IPS-18a (cell line): Measurements from ENCODE around the gene CFAP99.

Experiments used
- H3K27ac ChIP-seq: one replicate; pipeline ENCODE4 v1.5.1; 2013; ENCODE audit warnings: low read length
- H3K27me3 ChIP-seq: one replicate; pipeline ENCODE4 v1.6.1; 2013; ENCODE audit warnings: mild to moderate bottlenecking, low read length; ENCODE audit not compliant: control insufficient read depth, insufficient read depth
- H3K36me3 ChIP-seq: one replicate; pipeline ENCODE4 v1.6.1; 2013; ENCODE audit warnings: low read depth, low read length; ENCODE audit not compliant: control insufficient read depth
- H3K4me1 ChIP-seq: one replicate; pipeline ENCODE4 v1.6.1; 2013; ENCODE audit warnings: low read depth, low read length; ENCODE audit not compliant: control insufficient read depth
- H3K4me3 ChIP-seq: one replicate; pipeline ENCODE4 v1.5.1; 2013; ENCODE audit warnings: low read length
- H3K9ac ChIP-seq: one replicate; pipeline ENCODE4 v1.6.1; 2013; ENCODE audit warnings: mild to moderate bottlenecking, low read length, moderate library complexity
- H3K9me3 ChIP-seq: one replicate; pipeline ENCODE4 v1.6.1; 2013; ENCODE audit warnings: low read depth, low read length; ENCODE audit not compliant: control insufficient read depth

The CFAP99 gene

GRCh38 chr4:2470791-2471190, 52.0 kb downstream of the CFAP99 start:
- Histone ChIP-seq H3K27ac (no peak overlapping the region), H3K27me3 (no peaks in the 10 kb centered on the region), H3K4me3 (peak overlapping the region; percentile 95), H3K9ac (peak overlapping the region; percentile 90), H3K4me1 (peaks cover 9% of the 10 kb centered on the region), H3K9me3 (no peaks in the 10 kb centered on the region), H3K36me3 (peaks cover 32% of the 10 kb centered on the region)

DNA sequence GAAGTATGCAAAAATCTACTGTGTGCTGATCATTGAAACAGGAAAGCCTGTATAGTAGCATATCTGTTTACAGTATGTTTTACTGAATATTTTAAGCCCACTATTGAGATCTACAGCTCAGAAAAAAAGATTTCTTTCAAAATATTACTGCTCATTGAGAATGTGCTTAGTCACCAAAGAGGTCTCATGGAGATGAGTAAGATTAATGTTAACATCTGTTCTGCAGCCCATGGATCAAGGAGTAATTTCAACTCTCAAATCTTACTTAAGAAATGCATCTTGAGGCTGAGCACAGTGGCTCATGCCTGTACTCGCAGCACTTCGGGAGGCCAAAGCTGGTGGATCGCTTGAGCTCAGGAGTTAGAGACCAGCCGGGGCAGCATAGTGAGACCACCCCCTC, 53.4 kb downstream of the CFAP99 start:
- no peak overlapping the region for H3K27ac ChIP-seq
- H3K4me1 ChIP-seq = peaks cover 13% of the 10 kb centered on the region
- no peak overlapping the region for H3K9ac ChIP-seq
- no peaks in the 10 kb centered on the region for H3K9me3 ChIP-seq
- peaks cover 37% of the 10 kb centered on the region for H3K36me3 ChIP-seq
- no peaks in the 10 kb centered on the region for H3K27me3 ChIP-seq
- H3K4me3 ChIP-seq = no peak overlapping the region

GRCh38 chr4:2478229-2478628, 59.5 kb downstream of the CFAP99 start:
- Histone ChIP-seq H3K4me1 (peaks cover 22% of the 10 kb centered on the region), H3K4me3 (no peak overlapping the region), H3K27ac (no peak overlapping the region), H3K9ac (no peak overlapping the region), H3K36me3 (peaks cover 14% of the 10 kb centered on the region), H3K27me3 (no peaks in the 10 kb centered on the region), H3K9me3 (no peaks in the 10 kb centered on the region)

GRCh38 chr4:2480649-2481048, 61.9 kb downstream of the CFAP99 start:
- Histone ChIP-seq H3K4me1 (peaks cover 22% of the 10 kb centered on the region), H3K27me3 (no peaks in the 10 kb centered on the region), H3K36me3 (peaks cover 9% of the 10 kb centered on the region), H3K9ac (no peak overlapping the region), H3K9me3 (no peaks in the 10 kb centered on the region), H3K27ac (no peak overlapping the region), H3K4me3 (no peak overlapping the region)

DNA sequence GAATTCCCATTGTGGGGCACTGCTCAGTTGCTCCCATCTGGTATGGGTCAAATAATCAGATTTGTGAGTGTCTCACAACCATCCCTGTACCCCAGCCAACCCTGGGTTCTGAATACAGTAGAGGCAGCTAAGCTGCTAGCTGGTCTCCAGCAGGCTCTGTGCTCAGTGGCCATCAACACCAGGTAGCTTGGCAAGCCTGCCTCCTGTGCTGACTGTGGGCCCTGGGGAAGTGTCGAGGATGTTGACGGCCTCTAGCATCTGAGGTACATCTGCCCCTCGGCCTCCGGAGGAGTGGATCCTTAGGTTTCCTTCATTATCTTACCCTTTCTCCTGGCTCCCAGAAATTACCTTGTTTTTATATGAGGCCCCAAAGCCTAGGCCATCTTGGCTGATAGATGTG, 63.4 kb downstream of the CFAP99 start:
- no peak overlapping the region for H3K9ac ChIP-seq
- H3K36me3 ChIP-seq = peaks cover 2% of the 10 kb centered on the region
- H3K4me3 ChIP-seq = no peak overlapping the region
- H3K27ac ChIP-seq = no peak overlapping the region
- peaks cover 20% of the 10 kb centered on the region for H3K4me1 ChIP-seq
- no peaks in the 10 kb centered on the region for H3K27me3 ChIP-seq
- H3K9me3 ChIP-seq = no peaks in the 10 kb centered on the region

DNA sequence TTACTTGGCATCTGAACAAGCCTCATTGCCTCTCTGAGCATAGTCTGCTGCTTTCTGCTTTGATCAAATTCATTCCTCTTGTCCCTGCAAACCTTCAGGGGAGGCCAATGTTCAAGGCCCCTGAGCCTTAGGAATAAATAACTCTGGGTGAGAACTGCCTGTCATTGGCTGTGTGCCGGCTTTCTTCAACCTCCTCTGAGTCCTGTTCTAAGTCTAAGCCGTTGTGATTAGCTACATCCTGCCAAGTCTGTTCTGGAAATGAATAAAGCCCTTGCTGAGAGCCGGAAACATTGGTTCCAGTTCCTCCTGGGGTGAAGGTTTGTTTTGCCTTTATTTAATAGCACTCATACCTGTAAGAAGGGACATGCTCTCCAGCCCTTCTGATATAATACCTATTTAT, 63.9 kb downstream of the CFAP99 start:
- Histone ChIP-seq H3K4me1 (peaks cover 20% of the 10 kb centered on the region), H3K9me3 (no peaks in the 10 kb centered on the region), H3K27ac (no peak overlapping the region), H3K4me3 (no peak overlapping the region), H3K27me3 (no peaks in the 10 kb centered on the region), H3K36me3 (peaks cover 2% of the 10 kb centered on the region), H3K9ac (no peak overlapping the region)

GRCh38 chr4:2483237-2483636, 64.5 kb downstream of the CFAP99 start:
- peaks cover 2% of the 10 kb centered on the region for H3K36me3 ChIP-seq
- no peak overlapping the region for H3K4me3 ChIP-seq
- H3K27me3 ChIP-seq = no peaks in the 10 kb centered on the region
- no peaks in the 10 kb centered on the region for H3K9me3 ChIP-seq
- H3K9ac ChIP-seq = no peak overlapping the region
- H3K4me1 ChIP-seq = peaks cover 20% of the 10 kb centered on the region
- no peak overlapping the region for H3K27ac ChIP-seq

- Histone ChIP-seq H3K9me3 (no peaks in the 10 kb centered on the region), H3K4me3 (no peak overlapping the region), H3K27ac (no peak overlapping the region), H3K4me1 (peaks cover 15% of the 10 kb centered on the region), H3K36me3 (no peaks in the 10 kb centered on the region), H3K27me3 (no peaks in the 10 kb centered on the region), H3K9ac (no peak overlapping the region)
Measured at GRCh38 chr4:2484185-2484584, 65.4 kb downstream of the CFAP99 start.

GRCh38 chr4:2484993-2485392, 66.2 kb downstream of the CFAP99 start:
- H3K27ac ChIP-seq = no peak overlapping the region
- H3K4me1 ChIP-seq = peaks cover 15% of the 10 kb centered on the region
- no peak overlapping the region for H3K9ac ChIP-seq
- H3K4me3 ChIP-seq = no peak overlapping the region
- no peaks in the 10 kb centered on the region for H3K27me3 ChIP-seq
- no peaks in the 10 kb centered on the region for H3K9me3 ChIP-seq
- peaks cover 2% of the 10 kb centered on the region for H3K36me3 ChIP-seq

DNA sequence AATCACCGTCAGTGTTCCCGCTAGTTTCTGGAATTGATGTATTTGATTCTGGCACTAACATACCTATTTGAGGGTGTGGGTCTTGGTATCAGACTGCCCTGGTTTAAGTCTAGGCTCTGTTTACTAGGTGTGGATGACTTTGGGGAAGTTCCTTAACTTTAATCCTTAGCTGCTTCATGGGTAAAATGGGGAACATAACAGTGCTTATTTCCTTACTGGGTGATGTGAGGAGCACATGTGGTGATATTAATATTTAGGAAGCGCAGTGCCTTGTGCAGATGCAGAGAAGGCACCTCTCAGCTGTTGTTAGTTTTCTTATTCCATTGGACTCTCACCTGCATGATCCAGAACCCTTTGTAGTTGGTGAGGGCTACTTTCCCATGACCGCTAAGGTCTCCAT, 67.2 kb downstream of the CFAP99 start:
- peaks cover 15% of the 10 kb centered on the region for H3K4me1 ChIP-seq

GRCh38 chr4:2486981-2487380, 68.2 kb downstream of the CFAP99 start:
- Histone ChIP-seq H3K9ac (no peak overlapping the region), H3K36me3 (peaks cover 20% of the 10 kb centered on the region)

More for the DNA sequence above, 67.2 kb downstream of the CFAP99 start:
- no peaks in the 10 kb centered on the region for H3K9me3 ChIP-seq
- H3K27me3 ChIP-seq = no peaks in the 10 kb centered on the region
- peaks cover 12% of the 10 kb centered on the region for H3K36me3 ChIP-seq
- no peak overlapping the region for H3K27ac ChIP-seq
- H3K9ac ChIP-seq = no peak overlapping the region
- no peak overlapping the region for H3K4me3 ChIP-seq

DNA sequence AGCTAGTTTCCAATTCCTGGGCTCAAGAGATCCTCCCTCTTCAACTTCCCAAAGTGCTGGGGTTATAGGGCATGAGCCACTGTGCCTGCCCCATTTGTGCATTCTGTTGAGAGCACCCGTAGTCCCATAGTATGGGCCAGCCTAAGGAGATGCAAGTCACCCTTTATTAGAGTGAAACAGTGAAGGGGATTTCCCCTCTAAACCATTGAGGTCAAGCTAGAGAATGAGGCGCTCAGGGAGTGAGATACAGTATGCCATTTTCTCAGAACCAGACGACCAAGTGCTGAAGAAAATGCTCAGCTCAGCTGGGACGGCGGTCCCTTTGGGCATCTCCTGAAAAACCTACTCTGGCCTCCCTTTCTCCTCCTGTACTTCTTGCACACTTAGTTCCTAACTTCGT, 68.9 kb downstream of the CFAP99 start:
- no peaks in the 10 kb centered on the region for H3K27me3 ChIP-seq
- no peak overlapping the region for H3K9ac ChIP-seq
- H3K36me3 ChIP-seq = peaks cover 27% of the 10 kb centered on the region
- H3K4me3 ChIP-seq = no peak overlapping the region
- H3K4me1 ChIP-seq = peaks cover 4% of the 10 kb centered on the region
- H3K9me3 ChIP-seq = no peaks in the 10 kb centered on the region
- no peak overlapping the region for H3K27ac ChIP-seq

More at GRCh38 chr4:2486981-2487380, 68.2 kb downstream of the CFAP99 start:
- Histone ChIP-seq H3K27ac (no peak overlapping the region), H3K27me3 (no peaks in the 10 kb centered on the region), H3K4me3 (no peak overlapping the region), H3K9me3 (no peaks in the 10 kb centered on the region), H3K4me1 (peaks cover 11% of the 10 kb centered on the region)
